GM12801 (cell line): ENCODE data around the gene IVNS1ABP.

ENCODE experiments used
- TF ChIP-seq, protein P1 (sequence below): IDR thresholded peaks from one replicate; pipeline ENCODE4 v1.5.1; 2011; ENCODE audit warnings: control low read depth; ENCODE audit not compliant: insufficient read length; ENCODE audit errors: extremely low read depth

The IVNS1ABP gene

DNA sequence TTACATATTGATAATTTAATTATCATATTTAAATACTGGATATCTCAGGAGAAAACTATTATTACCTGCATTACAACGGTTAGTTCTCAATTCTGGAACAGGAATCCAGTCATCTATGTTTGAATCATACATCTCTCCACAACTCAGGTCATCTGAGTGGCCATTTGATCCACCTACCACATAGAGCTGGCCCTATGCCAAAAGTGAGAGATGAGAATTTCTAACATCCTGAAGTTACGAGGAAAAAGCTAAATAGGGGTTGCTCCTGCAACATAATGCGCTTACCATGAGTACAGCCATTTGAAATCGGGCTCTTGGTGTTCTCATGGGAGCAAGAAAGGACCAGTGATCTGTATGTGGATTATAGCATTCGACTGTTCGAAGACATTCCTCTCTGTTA is 16.9 kb downstream of the IVNS1ABP start:
- TF ChIP-seq, protein P1, sequence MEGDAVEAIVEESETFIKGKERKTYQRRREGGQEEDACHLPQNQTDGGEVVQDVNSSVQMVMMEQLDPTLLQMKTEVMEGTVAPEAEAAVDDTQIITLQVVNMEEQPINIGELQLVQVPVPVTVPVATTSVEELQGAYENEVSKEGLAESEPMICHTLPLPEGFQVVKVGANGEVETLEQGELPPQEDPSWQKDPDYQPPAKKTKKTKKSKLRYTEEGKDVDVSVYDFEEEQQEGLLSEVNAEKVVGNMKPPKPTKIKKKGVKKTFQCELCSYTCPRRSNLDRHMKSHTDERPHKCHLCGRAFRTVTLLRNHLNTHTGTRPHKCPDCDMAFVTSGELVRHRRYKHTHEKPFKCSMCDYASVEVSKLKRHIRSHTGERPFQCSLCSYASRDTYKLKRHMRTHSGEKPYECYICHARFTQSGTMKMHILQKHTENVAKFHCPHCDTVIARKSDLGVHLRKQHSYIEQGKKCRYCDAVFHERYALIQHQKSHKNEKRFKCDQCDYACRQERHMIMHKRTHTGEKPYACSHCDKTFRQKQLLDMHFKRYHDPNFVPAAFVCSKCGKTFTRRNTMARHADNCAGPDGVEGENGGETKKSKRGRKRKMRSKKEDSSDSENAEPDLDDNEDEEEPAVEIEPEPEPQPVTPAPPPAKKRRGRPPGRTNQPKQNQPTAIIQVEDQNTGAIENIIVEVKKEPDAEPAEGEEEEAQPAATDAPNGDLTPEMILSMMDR, result no peak

DNA sequence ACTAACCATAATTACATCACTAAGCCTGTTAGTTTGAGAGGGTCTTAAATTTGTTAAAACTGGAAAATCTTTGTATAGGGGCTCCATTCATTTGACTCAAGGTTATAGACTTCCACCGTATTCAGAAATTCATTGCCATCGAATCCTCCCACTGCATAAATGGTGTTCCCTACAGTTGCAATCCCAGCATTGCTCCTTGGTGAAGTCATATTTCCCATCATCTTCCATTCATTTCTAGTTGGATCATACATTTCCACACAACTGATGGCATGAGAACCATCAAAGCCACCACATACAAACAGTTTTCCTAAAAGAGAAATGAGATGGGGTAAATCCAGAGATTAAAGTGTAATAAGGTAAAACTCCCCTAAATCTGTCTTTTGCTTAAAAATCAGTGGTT is 19.1 kb downstream of the IVNS1ABP start:
- TF ChIP-seq, protein P1, result no peak

DNA sequence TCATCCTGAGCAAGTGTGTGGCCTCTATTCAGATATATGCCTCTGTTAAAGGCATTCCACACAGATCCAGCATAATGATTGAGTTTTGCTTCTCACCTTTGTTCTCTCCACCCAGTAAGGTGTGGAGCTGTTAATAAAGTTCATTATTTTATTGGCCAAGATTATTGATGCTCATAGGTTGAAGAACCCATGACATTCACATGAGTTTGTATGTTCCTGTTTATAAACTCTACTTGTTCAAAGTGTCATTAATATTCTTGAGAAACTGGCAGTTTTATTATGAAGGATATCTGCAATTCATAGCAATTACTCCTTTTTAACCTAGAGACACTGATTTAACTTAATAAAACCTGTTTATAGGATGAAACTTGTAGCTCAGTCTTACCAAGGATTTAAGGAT is 22.0 kb downstream of the IVNS1ABP start:
- TF ChIP-seq, protein P1, result no peak

DNA sequence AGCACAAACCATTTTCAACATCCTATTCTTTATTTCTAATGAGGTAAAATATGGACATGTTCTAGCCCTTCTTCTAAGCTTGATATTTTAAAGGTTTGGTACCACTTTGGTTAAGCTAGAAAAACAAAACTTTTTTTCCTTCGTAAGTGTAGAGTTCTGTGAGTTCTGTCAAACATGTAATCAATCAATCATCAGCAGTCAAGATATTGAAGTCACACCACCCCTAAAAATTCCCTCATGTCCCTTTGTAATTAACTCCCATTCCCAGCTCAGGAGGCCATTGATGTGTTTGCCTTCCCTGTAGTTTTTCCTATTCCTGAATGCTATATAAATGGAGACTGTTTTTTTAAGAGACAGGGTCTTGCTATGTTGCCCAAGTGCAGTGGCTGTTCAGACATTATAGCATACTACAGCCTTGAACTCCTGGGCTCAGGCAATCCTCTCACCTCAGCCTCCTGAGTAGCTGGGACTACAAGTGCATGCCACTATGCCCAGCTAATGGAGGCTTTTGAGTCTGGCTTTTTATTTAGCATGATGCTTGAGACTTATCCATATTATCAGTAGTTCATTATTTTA is 23.0 kb downstream of the IVNS1ABP start:
- TF ChIP-seq, protein P1, result no peak

DNA sequence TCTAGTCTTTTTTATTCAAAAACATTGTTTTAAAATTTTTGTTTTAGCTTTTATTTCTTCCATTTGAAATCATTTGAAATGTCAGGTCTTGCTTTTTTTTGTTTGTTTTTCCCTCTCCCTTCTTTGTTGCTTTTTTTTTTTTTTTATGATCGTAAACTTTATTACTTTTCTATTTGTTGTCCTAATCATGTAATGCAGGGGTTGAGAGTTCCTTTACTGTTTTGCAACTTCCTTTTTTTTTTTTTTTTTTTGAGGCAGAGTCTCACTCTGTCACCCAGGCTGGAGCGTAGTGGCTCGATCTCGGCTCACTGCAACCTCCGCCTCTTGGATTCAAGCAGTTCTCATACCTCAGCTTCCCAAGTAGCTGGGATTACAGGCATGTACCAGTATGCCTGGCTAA is 24.8 kb downstream of the IVNS1ABP start:
- TF ChIP-seq, protein P1, result no peak

DNA sequence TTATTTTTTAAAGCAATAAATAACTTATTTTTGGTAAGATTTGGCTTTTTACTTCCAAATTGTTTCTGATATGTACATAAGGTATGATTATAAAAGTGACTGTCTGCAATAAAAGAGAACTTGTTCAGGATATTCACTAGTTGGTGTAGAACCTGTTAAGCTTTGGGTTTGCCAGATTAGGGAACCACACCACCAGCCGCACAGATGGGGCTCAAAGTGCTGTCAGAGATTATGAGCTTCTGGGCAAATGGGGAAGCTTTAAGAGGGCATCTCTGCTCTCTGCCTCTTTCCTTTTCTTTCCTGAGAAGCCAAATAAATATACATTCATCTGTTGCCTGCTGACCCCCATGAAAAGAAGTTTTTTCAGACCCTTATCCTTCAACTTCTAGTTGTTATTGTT is 25.4 kb downstream of the IVNS1ABP start:
- TF ChIP-seq, protein P1, result no peak

DNA sequence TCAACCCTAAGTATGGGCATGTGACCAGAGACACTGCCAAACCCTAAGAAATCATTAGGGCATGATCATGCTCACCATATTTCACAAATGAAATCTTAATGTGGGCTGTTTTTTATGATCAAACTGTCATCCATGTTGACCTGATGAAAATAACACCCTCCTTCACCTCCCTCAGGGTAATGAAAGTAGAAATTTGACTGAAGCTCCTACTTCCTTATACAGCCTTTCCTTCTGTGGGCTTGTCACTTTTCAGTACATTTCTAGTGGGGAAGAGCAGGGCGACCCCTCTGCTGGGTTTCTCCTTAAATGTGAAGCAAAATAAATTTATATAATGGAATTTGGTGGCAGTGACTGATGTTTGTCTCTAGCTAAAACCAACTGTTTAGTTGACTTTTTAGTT is 25.9 kb downstream of the IVNS1ABP start:
- TF ChIP-seq, protein P1, result no peak
